Measurements from ENCODE around the gene TMEM69. TPM values are rescaled to one million over a fixed set of nuclear protein-coding genes. Genes with fewer than 3 reads are reported as not detected.
"Not testable (repeated sequence)": the region's sequence is repeated elsewhere in the genome, so short reads cannot be mapped to it uniquely, and the experiment has no call there.

Gene TMEM69
- total and polyA plus RNA-seq, 2 donors (not counting 3 experiments of a cell fraction or from before 2014, with no cell fraction given) = 25.6 to 56.2 TPM

- no peak for TF ChIP-seq JUN (IDR thresholded peaks at IDR 0.05; ENCODE audit: borderline replicate concordance, insufficient read depth, insufficient read length, low read depth)
- TF ChIP-seq GATA2 (IDR thresholded peaks at IDR 0.05; ENCODE audit: insufficient read depth, insufficient read length, low read depth, low read length) = no peak
- TF ChIP-seq EZH2 (IDR thresholded peaks at IDR 0.05; ENCODE audit: borderline replicate concordance, low read depth, low read length, severe bottlenecking) = no peak
- TF ChIP-seq POLR2AphosphoS5 (IDR thresholded peaks at IDR 0.05; ENCODE audit: insufficient read depth, low read depth, low read length) = no peak
- TF ChIP-seq CTCF (IDR thresholded peaks at IDR 0.05; ENCODE audit: extremely low read depth in 1 of 2, insufficient read depth in 1 of 2, low read depth in 1 of 2, low read length in 2 of 2) = no peak
- TF ChIP-seq MYC (IDR thresholded peaks at IDR 0.05; ENCODE audit: low read depth, low read length) = no peak
- no peak for TF ChIP-seq FOS (IDR thresholded peaks at IDR 0.05; ENCODE audit: borderline replicate concordance, insufficient read depth, low read length)
- TF ChIP-seq POLR2A (IDR thresholded peaks at IDR 0.05; ENCODE audit: low read depth, low read length) = no peak
- TF ChIP-seq MAX (IDR thresholded peaks at IDR 0.05; ENCODE audit: insufficient read depth, insufficient read length) = no peak
- no peaks in the 10 kb centered on the region for H3K27me3 ChIP-seq (ENCODE audit: control insufficient read depth in 2 of 2, insufficient read depth in 2 of 2, low read length in 2 of 2)
- H3K36me3 ChIP-seq (ENCODE audit: control insufficient read depth in 2 of 2, extremely low read depth in 1 of 2, insufficient read depth in 2 of 2, low read length in 2 of 2) = no peaks in the 10 kb centered on the region
- H3K9me1 ChIP-seq (replicated peaks; ENCODE audit: control insufficient read depth, extremely low read depth, insufficient read depth, low read length) = no peaks in the 10 kb centered on the region
- H3K4me3 ChIP-seq (replicated peaks in 1 of 3; ENCODE audit: insufficient read depth in 1 of 3, low read depth in 1 of 3, low read length in 3 of 3) = no peak overlapping the region
- H3K4me2 ChIP-seq (ENCODE audit: insufficient read depth, low read length) = no peak overlapping the region
- no peak overlapping the region for H2AFZ ChIP-seq (ENCODE audit: low read depth, low read length)
- no peak overlapping the region for H3K27ac ChIP-seq (ENCODE audit: insufficient read depth, low read depth, low read length)
- no TSS peak for BruUV-seq (replicated peaks)
- DNase-seq (ENCODE audit: low read depth, low spot score) = no peak
- H3K9ac ChIP-seq (replicated peaks; ENCODE audit: extremely low read depth, insufficient read depth, low read length) = no peak overlapping the region
- no peak for FAIRE-seq
- no peaks in the 10 kb centered on the region for H4K20me1 ChIP-seq (replicated peaks; ENCODE audit: control insufficient read depth, extremely low read depth, insufficient read depth, low read length)
- H3K9me3 ChIP-seq (replicated peaks; ENCODE audit: control insufficient read depth, insufficient read depth, low read length) = no peaks in the 10 kb centered on the region
- dilution Hi-C loops (cut with MboI; ENCODE audit: extremely low pct_ligation_motif_present, low sequenced_read_pairs) = no loop called here
- CTCF ChIA-PET = no interaction called here
- H3K4me1 ChIP-seq (ENCODE audit: control insufficient read depth, extremely low read depth, insufficient read depth, low read length) = no peaks in the 10 kb centered on the region
- no peaks in the 10 kb centered on the region for H3K79me2 ChIP-seq (ENCODE audit: control insufficient read depth, insufficient read depth, low read length)
- POLR2A ChIA-PET = no interaction called here
- intact Hi-C loops (cut with micrococcal nuclease) = no loop called here
Measured at GRCh38 chr1:45723248-45723930, 35.4 kb downstream of the TMEM69 start.

- dilution Hi-C loops (cut with MboI; ENCODE audit: extremely low pct_ligation_motif_present, low sequenced_read_pairs); FAIRE-seq; DNase-seq (ENCODE audit: low read depth, low spot score): not testable (repeated sequence)
Measured at GRCh38 chr1:45726007-45726406, 38.0 kb downstream of the TMEM69 start.

More at GRCh38 chr1:45726007-45726406, 38.0 kb downstream of the TMEM69 start:
- H4K20me1 ChIP-seq (replicated peaks; ENCODE audit: control insufficient read depth, extremely low read depth, insufficient read depth, low read length); H2AFZ ChIP-seq (ENCODE audit: low read depth, low read length); H3K9me3 ChIP-seq (replicated peaks; ENCODE audit: control insufficient read depth, insufficient read depth, low read length); H3K36me3 ChIP-seq (ENCODE audit: control insufficient read depth in 2 of 2, extremely low read depth in 1 of 2, insufficient read depth in 2 of 2, low read length in 2 of 2); POLR2A ChIA-PET; BruUV-seq (replicated peaks); H3K27me3 ChIP-seq (ENCODE audit: control insufficient read depth in 2 of 2, insufficient read depth in 2 of 2, low read length in 2 of 2); H3K79me2 ChIP-seq (ENCODE audit: control insufficient read depth, insufficient read depth, low read length); H3K9me1 ChIP-seq (replicated peaks; ENCODE audit: control insufficient read depth, extremely low read depth, insufficient read depth, low read length); H3K27ac ChIP-seq (ENCODE audit: insufficient read depth, low read depth, low read length); H3K4me1 ChIP-seq (ENCODE audit: control insufficient read depth, extremely low read depth, insufficient read depth, low read length); H3K4me3 ChIP-seq (replicated peaks in 1 of 3; ENCODE audit: insufficient read depth in 1 of 3, low read depth in 1 of 3, low read length in 3 of 3); CTCF ChIA-PET; H3K9ac ChIP-seq (replicated peaks; ENCODE audit: extremely low read depth, insufficient read depth, low read length); intact Hi-C loops (cut with micrococcal nuclease); H3K4me2 ChIP-seq (ENCODE audit: insufficient read depth, low read length): not testable (repeated sequence)

All from endothelial cell of umbilical vein (primary cell).